Measurements from ENCODE around the gene AHNAK2. TPM values are rescaled to one million over a fixed set of nuclear protein-coding genes. Genes with fewer than 3 reads are reported as not detected.
A peak's percentile ranks its signal among the peaks of the same experiment; 100 is the strongest.
"Not testable (repeated sequence)": the region's sequence is repeated elsewhere in the genome, so short reads cannot be mapped to it uniquely, and the experiment has no call there.

AHNAK2 gene
- polyA plus RNA-seq (2012; ENCODE audit: insufficient read depth, insufficient read length, low read depth) = 0.62 TPM

GRCh38 chr14:104977681-104978653, at the start of gene AHNAK2:
TSS of gene AHNAK2 (minus strand) at chr14:104978374. CDS start at chr14:104978237, 137 bp downstream.
- peaks cover 19% of the 10 kb centered on the region for H3K4me1 ChIP-seq
- H3K36me3 ChIP-seq = no peaks in the 10 kb centered on the region
- no peaks in the 10 kb centered on the region for H3K27me3 ChIP-seq
- H3K4me3 ChIP-seq (ENCODE audit: low read depth, low read length) = peak within 1 kb of the TSS; percentile 52
- peak; percentile 96 for DNase-seq
- H3K9me3 ChIP-seq = no peaks in the 10 kb centered on the region
- no peak for TF ChIP-seq CTCF (IDR thresholded peaks at IDR 0.05; ENCODE audit: low read depth, low read length)

GRCh38 chr14:105027718-105028117, 49.5 kb upstream of the AHNAK2 start:
- not testable (repeated sequence) for H3K4me3 ChIP-seq (ENCODE audit: low read depth, low read length); H3K36me3 ChIP-seq; H3K9me3 ChIP-seq; DNase-seq; H3K4me1 ChIP-seq; H3K27me3 ChIP-seq

GRCh38 chr14:105026802-105027563, 48.8 kb upstream of the AHNAK2 start:
- Histone ChIP-seq H3K4me1 (no peaks in the 10 kb centered on the region), H3K36me3 (no peaks in the 10 kb centered on the region), H3K4me3 (ENCODE audit: low read depth, low read length) (no peak overlapping the region), H3K27me3 (no peaks in the 10 kb centered on the region), H3K9me3 (no peaks in the 10 kb centered on the region)
- no peak for TF ChIP-seq CTCF (IDR thresholded peaks at IDR 0.05; ENCODE audit: low read depth, low read length)
- no peak for DNase-seq

GRCh38 chr14:105026033-105026785, 48.0 kb upstream of the AHNAK2 start:
- no peak for TF ChIP-seq CTCF (IDR thresholded peaks at IDR 0.05; ENCODE audit: low read depth, low read length)
- Histone ChIP-seq H3K36me3 (no peaks in the 10 kb centered on the region), H3K9me3 (no peaks in the 10 kb centered on the region), H3K4me3 (ENCODE audit: low read depth, low read length) (no peak overlapping the region), H3K4me1 (0 out of 2 replicates have a peak, but pooled peaks cover 3% of the 10 kb centered on the region), H3K27me3 (no peaks in the 10 kb centered on the region)
- no peak for DNase-seq

- Histone ChIP-seq H3K4me1 (0 out of 2 replicates have a peak, but pooled peaks cover 3% of the 10 kb centered on the region), H3K4me3 (ENCODE audit: low read depth, low read length) (no peak overlapping the region), H3K9me3 (no peaks in the 10 kb centered on the region), H3K27me3 (no peaks in the 10 kb centered on the region), H3K36me3 (peaks cover 4% of the 10 kb centered on the region)
- DNase-seq = no peak
- TF ChIP-seq CTCF (IDR thresholded peaks at IDR 0.05; ENCODE audit: low read depth, low read length) = no peak
These were observed 47.3 kb upstream of the AHNAK2 start for GRCh38 chr14:105025429-105025828.
